Amniotic epithelial cell (primary cell): ENCODE measurements around the gene PALS1.

Experiments
- DNase-seq: peaks from one replicate; pipeline ENCODE4 v3.0.0-alpha.2; 2010; ENCODE audit warnings: low read depth

Gene PALS1

GRCh38 chr14:67241411-67242167, at the start of gene PALS1:
Gene PALS1, plus strand, starts transcription at chr14:67241435. Its CDS starts 37,736 bp downstream, at chr14:67279171.
- DNase-seq, result peak; percentile 82

GRCh38 chr14:67191768-67192290, 49.4 kb upstream of the PALS1 start:
- DNase-seq, result peak; percentile 68

GRCh38 chr14:67192366-67192765, 48.9 kb upstream of the PALS1 start:
- no peak for DNase-seq

- DNase-seq, result no peak
These were observed 46.0 kb upstream of the PALS1 start for GRCh38 chr14:67195279-67195678.

GRCh38 chr14:67199016-67199415, 42.2 kb upstream of the PALS1 start:
- DNase-seq, result no peak

- DNase-seq, result no peak
These were observed 33.4 kb upstream of the PALS1 start for GRCh38 chr14:67207810-67208209.

DNA sequence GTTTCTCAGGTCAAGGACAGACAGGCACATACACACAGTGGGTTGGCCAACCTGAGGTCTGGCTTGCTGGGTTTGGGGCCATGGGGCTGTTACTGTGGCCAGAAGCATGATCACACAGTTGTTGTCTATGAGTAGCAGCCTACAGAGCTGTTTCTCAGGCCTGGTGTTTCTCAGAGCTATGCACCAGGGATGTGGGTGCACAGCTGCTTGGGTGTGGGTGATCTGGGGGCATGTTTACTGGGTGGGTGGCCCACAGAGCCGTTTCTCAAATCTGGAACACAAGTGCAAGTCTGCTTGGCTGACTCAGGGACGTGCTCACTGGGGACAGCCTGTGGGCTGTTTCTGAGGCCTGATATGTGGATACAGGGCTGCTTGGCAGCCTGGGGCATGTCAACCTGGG, 23.1 kb upstream of the PALS1 start:
- no peak for DNase-seq

DNA sequence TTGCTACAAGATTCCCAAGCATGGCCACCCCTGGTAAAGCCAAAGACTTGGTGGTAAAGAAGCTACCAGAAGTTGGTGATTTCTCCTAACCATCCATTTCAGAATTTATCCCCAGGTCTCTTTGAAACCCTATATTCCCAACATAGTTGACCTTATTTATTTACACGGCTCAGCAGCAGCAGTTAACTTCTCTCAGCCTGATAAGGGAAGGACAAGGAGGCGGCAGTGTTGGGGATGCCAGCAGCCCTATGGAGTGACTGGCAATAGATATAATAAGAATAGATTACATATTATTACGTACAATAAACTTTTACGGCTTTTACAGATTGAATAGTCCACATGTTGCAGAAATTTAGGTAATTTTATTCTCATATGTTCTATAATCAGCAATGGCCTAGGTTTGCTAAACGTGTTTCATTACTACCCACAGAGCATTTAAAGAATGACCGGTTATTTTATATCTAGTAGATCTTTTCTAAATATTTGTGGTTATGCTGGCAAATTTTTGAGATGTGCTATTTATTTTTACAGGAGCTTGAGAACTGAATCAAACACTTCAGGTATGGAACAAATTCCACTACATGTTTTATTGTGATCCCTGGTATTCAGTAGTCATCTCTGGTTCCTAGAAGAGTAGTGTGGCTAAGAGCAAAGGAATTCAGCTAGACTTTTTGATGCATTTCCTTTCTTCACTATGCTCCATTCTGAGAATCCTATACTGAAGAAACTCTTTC, 19.8 kb upstream of the PALS1 start:
- peak; percentile 89 for DNase-seq

GRCh38 chr14:67221982-67222328, 19.3 kb upstream of the PALS1 start:
- DNase-seq, result no peak

- no peak for DNase-seq
These were observed 15.7 kb upstream of the PALS1 start for GRCh38 chr14:67225523-67225922.

- DNase-seq, result peak; percentile 52
These were observed 12.8 kb upstream of the PALS1 start for GRCh38 chr14:67228325-67228984.

DNA sequence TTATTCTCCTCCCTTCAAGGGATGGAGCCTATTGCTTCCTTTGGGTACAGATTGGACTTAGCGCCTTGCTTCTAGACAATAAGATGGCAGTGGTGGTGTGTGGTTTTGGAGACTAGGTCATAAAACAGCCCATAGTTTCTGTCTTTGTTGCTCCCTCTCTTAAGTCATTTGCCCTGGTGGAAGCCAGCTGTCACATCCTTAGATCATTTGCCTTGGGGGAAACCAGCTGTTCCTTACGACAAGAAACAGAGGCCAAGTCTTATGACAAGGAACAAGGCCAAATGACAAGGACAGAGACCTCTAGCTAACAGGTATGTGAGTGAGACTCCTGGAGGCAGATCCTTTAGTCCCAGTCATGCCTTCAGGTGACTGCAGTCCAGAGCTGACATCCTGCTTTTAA, 9.2 kb upstream of the PALS1 start:
- DNase-seq, result no peak

DNA sequence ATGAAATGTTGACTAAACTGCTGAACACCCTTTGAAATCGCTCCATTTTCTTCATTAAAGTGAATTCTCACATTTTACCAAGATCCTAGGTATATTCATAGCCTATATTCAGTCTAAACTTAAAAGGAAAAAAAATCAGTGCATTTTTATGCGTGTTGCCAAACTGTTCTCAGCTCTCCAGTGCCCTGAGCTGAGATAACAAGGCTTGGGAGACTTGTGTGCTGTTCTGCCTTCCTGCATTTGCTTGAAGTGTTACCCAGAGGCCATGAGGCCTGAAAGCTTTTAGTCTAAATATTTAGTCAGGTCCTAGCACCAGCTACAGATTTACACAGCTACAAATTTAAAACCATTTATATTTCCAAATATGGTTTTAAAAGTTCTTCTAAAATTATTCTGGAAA, 8.6 kb upstream of the PALS1 start:
- no peak for DNase-seq

- no peak for DNase-seq
These were observed 3.6 kb upstream of the PALS1 start for GRCh38 chr14:67237591-67237990.

DNA sequence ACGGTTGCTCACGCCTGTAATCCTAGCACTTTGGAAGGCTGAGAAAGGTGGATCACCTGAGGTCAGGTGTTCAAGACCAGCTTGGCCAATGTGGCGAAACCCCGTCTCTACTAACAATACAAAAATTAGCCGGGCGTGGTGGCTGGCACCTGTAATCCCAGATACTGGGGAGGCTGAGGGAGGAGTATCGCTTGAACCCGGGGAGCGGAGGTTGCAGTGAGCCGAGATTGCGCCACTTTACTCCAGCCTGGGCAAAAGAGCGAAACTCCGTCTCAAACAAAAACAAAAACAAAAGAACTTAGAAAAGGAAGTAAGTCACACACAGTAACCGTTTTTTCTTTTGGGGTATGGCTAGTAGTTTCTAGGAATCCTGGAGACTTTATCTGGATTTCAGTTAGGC, 1.7 kb upstream of the PALS1 start:
- no peak for DNase-seq

GRCh38 chr14:67240168-67240932, 885 bp upstream of the PALS1 start:
- no peak for DNase-seq

GRCh38 chr14:67240978-67241410, 241 bp upstream of the PALS1 start:
- peak; percentile 95 for DNase-seq

DNA sequence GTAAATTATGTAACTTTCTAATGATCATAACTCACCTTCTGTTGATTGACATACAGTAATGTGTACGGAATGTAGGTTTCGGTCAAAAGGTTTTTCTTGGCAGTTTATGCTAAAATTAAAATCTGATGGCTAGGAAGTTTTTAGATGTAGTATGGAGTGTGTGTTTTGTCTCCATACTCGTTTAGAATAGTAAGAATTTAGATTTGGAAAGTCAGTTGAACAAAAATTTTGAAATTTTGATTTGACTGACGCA, 859 bp downstream of the PALS1 start:
- DNase-seq, result no peak

GRCh38 chr14:67245104-67245503, 3.9 kb downstream of the PALS1 start:
- DNase-seq, result no peak

DNA sequence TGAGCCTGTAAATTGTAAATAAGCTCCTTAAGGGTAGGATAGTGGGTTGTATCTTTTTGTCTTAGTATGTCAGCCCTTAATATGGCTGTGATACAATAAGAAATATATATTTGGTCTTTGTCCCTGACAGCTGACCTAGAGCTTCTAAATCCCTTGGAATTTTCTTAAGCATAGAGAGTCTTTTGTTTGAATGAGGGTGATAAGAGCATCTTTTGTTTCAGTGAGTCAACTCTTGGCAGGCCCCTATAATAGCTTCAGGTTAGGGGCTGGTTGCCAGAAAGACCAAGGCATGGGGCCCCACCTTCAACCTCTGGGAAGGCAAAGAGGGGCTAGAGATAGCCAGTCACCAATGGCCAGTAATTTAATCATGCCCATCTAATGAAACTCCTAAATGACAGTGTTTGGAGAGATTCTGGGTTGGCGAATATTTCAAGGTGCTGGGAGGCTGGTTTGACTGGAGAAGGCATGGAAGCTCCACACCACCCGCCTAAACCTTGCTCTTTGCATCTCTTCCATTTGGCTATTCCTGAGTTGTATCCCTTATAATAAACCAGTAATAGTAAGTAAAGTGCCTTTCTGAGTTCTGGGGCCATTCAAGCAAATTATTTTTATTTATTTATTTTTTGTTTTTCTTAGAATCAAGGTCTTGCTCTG, 10.5 kb downstream of the PALS1 start:
- peak; percentile 66 for DNase-seq

DNA sequence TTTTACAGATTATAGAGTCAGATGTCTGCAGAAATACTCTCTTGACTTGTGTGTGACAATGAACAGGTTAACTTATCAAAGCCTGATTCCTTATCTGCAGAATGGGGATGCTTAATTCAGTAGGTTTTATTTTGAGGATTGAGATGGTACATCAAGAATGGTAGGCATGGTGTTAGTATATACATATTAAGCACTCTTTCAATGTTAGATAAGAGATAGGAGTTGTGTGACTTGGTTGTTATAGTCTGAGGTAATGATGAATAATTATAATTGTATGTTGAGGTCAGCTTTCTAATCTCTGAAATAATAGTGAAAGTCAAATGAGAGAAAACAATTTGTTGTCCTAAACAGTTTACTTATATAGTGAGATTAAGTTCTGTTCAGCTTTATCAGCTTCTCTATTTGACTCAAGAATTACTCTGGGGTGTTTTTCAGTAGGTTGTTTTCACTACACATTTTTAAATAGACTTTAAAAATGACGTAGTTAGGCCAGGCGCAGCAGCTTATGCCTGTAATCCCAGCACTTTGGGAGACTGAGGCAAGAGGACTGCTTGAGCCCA, 11.9 kb downstream of the PALS1 start:
- no peak for DNase-seq

GRCh38 chr14:67257906-67258305, 16.7 kb downstream of the PALS1 start:
- no peak for DNase-seq
